K562 (cell line): ENCODE measurements around the gene ARFGEF2. TPM values are rescaled to one million over a fixed set of nuclear protein-coding genes. Genes with fewer than 3 reads are reported as not detected.

Experiments used
- CBFA2T2 ChIP-seq: fragments of 450-650 bp; conservative IDR thresholded peaks from 2 replicates; pipeline ENCODE4 v1.6.1; 2017; ENCODE audit warnings: mild to moderate bottlenecking
- CBFA2T3 ChIP-seq: fragments of 450-650 bp; IDR thresholded peaks from 2 replicates; pipeline ENCODE4 v1.6.1; 2017
- CEBPZ ChIP-seq: fragments of 150-350 bp; IDR thresholded peaks from 2 replicates; pipeline ENCODE4 v1.6.1; 2014; ENCODE audit warnings: low read depth, mild to moderate bottlenecking, low read length, borderline replicate concordance
- CHCHD3 ChIP-seq: fragments of 250-450 bp; sonication (Bioruptor Pico); IDR thresholded peaks from 2 replicates; pipeline ENCODE4 v2.1.2; 2022; ENCODE audit warnings: mild to moderate bottlenecking
- CLOCK ChIP-seq: fragments of 250-450 bp; sonication (Bioruptor Pico); IDR thresholded peaks from 2 replicates; pipeline ENCODE4 v1.4.0; 2020; ENCODE audit warnings: mild to moderate bottlenecking, moderate library complexity, borderline replicate concordance
- DACH1 ChIP-seq: fragments of 450-650 bp; IDR thresholded peaks from 2 replicates; pipeline ENCODE4 v1.6.1; 2018; ENCODE audit not compliant: partially characterized antibody
- ETV1 ChIP-seq: fragments of 450-650 bp; conservative IDR thresholded peaks from 2 replicates; pipeline ENCODE4 v1.6.1; 2016; ENCODE audit warnings: missing genetic modification characterization, control low read depth, low read depth, missing compliant biosample characterization
- KDM5B ChIP-seq: fragments of 200-600 bp; sonication (generic); IDR thresholded peaks from 2 replicates; pipeline ENCODE4 v1.6.1; 2012; ENCODE audit warnings: low read depth, mild to moderate bottlenecking, moderate library complexity, low read length, control low read depth, inconsistent platforms; ENCODE audit not compliant: insufficient replicate concordance
- KLF13 ChIP-seq: fragments of 450-650 bp; IDR thresholded peaks from 2 replicates; pipeline ENCODE4 v1.6.1; 2016; ENCODE audit warnings: missing genetic modification characterization, low read depth, mild to moderate bottlenecking, missing compliant biosample characterization, moderate library complexity, borderline replicate concordance
- POLR2G ChIP-seq: fragments of 200-400 bp; formaldehyde crosslinking; IDR thresholded peaks from 2 replicates; pipeline ENCODE4 v1.6.1; 2017; ENCODE audit warnings: low read depth, mild to moderate bottlenecking, antibody characterized with exemption, low read length, moderate library complexity
- POLR2H ChIP-seq: IDR thresholded peaks from 2 replicates; pipeline ENCODE4 v1.6.1; 2016; ENCODE audit warnings: missing genetic modification characterization, low read depth, mild to moderate bottlenecking, control low read depth, missing compliant biosample characterization, moderate library complexity
- WHSC1 ChIP-seq: IDR thresholded peaks from one replicate; pipeline ENCODE4 v1.6.1; 2012; ENCODE audit warnings: low read length, control low read depth, inconsistent platforms
- ZFX ChIP-seq: sonication (generic); formaldehyde crosslinking; IDR thresholded peaks from 2 replicates; pipeline ENCODE4 v1.8.0; 2022; ENCODE audit warnings: mild to moderate bottlenecking, missing genetic modification reagents, moderate library complexity
- ZNF431 ChIP-seq: sonication (generic); formaldehyde crosslinking; IDR thresholded peaks from 2 replicates; pipeline ENCODE4 v1.8.0; 2022; ENCODE audit warnings: mild to moderate bottlenecking, missing genetic modification reagents
- ZZZ3 ChIP-seq: fragments of 450-650 bp; IDR thresholded peaks from 2 replicates; pipeline ENCODE4 v1.6.1; 2016; ENCODE audit warnings: antibody characterized with exemption, mild to moderate bottlenecking, moderate library complexity
- polyA plus RNA-seq, 8 experiments: library from polyadenylated mRNA; depleted of rRNA in 4 of 8; stranded (reverse) in 5 of 8; unstranded in 3 of 8; fragments of >200 nt; fragmentation: Nextera tagmentation in 2 of 8; fragmentation: Illumina TruSeq in 1 of 8; extraction: Ambion mirVana in 2 of 8; extraction: Trizol in 1 of 8; gene quantifications; 2 replicates each; pipeline versions ENCODE4 v1.2.1 to v1.2.3, GENCODE V29; 2011 to 2014; ENCODE audit warnings: inconsistent platforms in 1 of 8, missing spikeins in 1 of 8
- total RNA-seq, 7 experiments: library from RNA; depleted of rRNA in 6 of 7; stranded (reverse); fragments of >200 nt in 6 of 7; fragmentation: Illumina TruSeq in 2 of 7; extraction: Trizol in 2 of 7; gene quantifications; 2 replicates each; pipeline versions ENCODE4 v1.2.1 to v1.2.3, GENCODE V29; 2011 to 2021; ENCODE audit warnings: low replicate concordance in 1 of 7
- TF ChIP-seq, protein P1 (sequence below): fragments of 450-650 bp; conservative IDR thresholded peaks from 2 replicates; pipeline ENCODE4 v1.6.1; 2016; ENCODE audit warnings: missing genetic modification characterization, low read depth, mild to moderate bottlenecking, control low read depth, missing compliant biosample characterization
- TF ChIP-seq, protein P2 (sequence below): fragments of 450-650 bp; IDR thresholded peaks from 2 replicates; pipeline ENCODE4 v1.6.1; 2017; ENCODE audit warnings: antibody characterized with exemption

ARFGEF2 gene
- total and polyA plus RNA-seq, 9 of the 15 experiments (the other 6 are each of a cell fraction or from before 2014, with no cell fraction given), result 4.2 to 18.8 (median 13.7) TPM

- TF ChIP-seq CEBPZ, result no peak
- no peak for TF ChIP-seq DACH1
- peak; percentile 82 for TF ChIP-seq ZFX (CRISPR knock-in tag)
- no peak for TF ChIP-seq KLF13 (tag)
- TF ChIP-seq ZNF431 (CRISPR knock-in tag), result no peak
- TF ChIP-seq, protein P1, sequence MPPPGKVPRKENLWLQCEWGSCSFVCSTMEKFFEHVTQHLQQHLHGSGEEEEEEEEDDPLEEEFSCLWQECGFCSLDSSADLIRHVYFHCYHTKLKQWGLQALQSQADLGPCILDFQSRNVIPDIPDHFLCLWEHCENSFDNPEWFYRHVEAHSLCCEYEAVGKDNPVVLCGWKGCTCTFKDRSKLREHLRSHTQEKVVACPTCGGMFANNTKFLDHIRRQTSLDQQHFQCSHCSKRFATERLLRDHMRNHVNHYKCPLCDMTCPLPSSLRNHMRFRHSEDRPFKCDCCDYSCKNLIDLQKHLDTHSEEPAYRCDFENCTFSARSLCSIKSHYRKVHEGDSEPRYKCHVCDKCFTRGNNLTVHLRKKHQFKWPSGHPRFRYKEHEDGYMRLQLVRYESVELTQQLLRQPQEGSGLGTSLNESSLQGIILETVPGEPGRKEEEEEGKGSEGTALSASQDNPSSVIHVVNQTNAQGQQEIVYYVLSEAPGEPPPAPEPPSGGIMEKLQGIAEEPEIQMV (tag), result no peak
- TF ChIP-seq POLR2H (tag), result peak; percentile 14; the same call in 1 of the 2 replicates
- no peak for TF ChIP-seq CHCHD3 (CRISPR knock-in tag)
- TF ChIP-seq CBFA2T2, result no peak
- 0 out of 2 replicates have a peak, but pooled peaks have one; percentile 25 for TF ChIP-seq ETV1 (tag)
- peak; percentile 3 for TF ChIP-seq KDM5B
- TF ChIP-seq ZZZ3, result no peak
- peak; percentile 84 for TF ChIP-seq POLR2G
- TF ChIP-seq WHSC1, result no peak
- no peak for TF ChIP-seq CBFA2T3
- no peak for TF ChIP-seq CLOCK (CRISPR knock-in tag)
- TF ChIP-seq, protein P2, sequence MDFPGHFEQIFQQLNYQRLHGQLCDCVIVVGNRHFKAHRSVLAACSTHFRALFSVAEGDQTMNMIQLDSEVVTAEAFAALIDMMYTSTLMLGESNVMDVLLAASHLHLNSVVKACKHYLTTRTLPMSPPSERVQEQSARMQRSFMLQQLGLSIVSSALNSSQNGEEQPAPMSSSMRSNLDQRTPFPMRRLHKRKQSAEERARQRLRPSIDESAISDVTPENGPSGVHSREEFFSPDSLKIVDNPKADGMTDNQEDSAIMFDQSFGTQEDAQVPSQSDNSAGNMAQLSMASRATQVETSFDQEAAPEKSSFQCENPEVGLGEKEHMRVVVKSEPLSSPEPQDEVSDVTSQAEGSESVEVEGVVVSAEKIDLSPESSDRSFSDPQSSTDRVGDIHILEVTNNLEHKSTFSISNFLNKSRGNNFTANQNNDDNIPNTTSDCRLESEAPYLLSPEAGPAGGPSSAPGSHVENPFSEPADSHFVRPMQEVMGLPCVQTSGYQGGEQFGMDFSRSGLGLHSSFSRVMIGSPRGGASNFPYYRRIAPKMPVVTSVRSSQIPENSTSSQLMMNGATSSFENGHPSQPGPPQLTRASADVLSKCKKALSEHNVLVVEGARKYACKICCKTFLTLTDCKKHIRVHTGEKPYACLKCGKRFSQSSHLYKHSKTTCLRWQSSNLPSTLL, result no peak
Observed at GRCh38 chr20:48921883-48922820, 641 bp downstream of the ARFGEF2 start (continued).
